OCI-LY7 (cell line): ENCODE data around the gene SRBD1.

Experiments used
- EZH2phosphoT487 ChIP-seq: fragments of 200-600 bp; sonication (generic); IDR thresholded peaks from 2 replicates; pipeline ENCODE4 v1.6.1; 2018; ENCODE audit warnings: low read depth, borderline replicate concordance, mild to moderate bottlenecking, mixed run types, antibody characterized with exemption, low read length, moderate library complexity, mixed read lengths
- TF ChIP-seq, protein P1 (sequence below): fragments of 200-600 bp; sonication (generic); conservative IDR thresholded peaks from 2 replicates; pipeline ENCODE4 v1.5.1; 2014; ENCODE audit warnings: mild to moderate bottlenecking, antibody characterized with exemption, low read length, moderate library complexity, mixed read lengths

DNA sequence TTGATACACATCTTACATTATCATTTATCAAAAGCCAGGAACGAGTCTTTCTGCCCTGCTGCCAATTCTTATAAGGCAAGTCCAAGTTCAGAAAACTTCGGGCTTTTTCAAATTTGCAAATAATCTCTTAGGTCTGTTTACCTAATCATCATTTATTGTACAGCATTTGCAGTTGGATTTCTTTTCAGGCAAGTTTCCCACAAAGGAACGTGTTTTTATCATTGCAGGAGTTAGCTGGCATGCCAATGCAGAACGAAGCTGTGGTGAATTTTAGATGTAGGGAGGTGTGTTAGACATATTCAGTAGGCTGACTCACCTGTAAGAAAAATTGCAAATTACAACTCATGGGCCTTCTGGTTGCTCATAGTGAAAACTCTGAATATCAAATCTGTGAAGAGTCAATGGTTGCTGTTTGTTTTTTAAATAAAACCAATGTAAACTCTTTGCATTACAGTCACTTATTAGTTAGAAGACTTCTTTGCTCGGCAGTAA is 209.6 kb downstream of the SRBD1 start:
- TF ChIP-seq, protein P1, sequence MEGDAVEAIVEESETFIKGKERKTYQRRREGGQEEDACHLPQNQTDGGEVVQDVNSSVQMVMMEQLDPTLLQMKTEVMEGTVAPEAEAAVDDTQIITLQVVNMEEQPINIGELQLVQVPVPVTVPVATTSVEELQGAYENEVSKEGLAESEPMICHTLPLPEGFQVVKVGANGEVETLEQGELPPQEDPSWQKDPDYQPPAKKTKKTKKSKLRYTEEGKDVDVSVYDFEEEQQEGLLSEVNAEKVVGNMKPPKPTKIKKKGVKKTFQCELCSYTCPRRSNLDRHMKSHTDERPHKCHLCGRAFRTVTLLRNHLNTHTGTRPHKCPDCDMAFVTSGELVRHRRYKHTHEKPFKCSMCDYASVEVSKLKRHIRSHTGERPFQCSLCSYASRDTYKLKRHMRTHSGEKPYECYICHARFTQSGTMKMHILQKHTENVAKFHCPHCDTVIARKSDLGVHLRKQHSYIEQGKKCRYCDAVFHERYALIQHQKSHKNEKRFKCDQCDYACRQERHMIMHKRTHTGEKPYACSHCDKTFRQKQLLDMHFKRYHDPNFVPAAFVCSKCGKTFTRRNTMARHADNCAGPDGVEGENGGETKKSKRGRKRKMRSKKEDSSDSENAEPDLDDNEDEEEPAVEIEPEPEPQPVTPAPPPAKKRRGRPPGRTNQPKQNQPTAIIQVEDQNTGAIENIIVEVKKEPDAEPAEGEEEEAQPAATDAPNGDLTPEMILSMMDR = no peak
- TF ChIP-seq EZH2phosphoT487 = no peak
